ENCODE measurements around the gene PIAS1.
"Not testable (repeated sequence)": the region's sequence is repeated elsewhere in the genome, so short reads cannot be mapped to it uniquely, and the experiment has no call there.

The PIAS1 gene

GRCh38 chr15:68129072-68129471, 75.0 kb downstream of the PIAS1 start:
- DNase-seq = no peak

- no peak for DNase-seq
Observed at GRCh38 chr15:68130851-68131250, 76.7 kb downstream of the PIAS1 start.

GRCh38 chr15:68137096-68137495, 83.0 kb downstream of the PIAS1 start:
- no peak for DNase-seq

- no peak for DNase-seq
Observed at GRCh38 chr15:68143129-68143528, 89.0 kb downstream of the PIAS1 start.

- DNase-seq = no peak
Observed at GRCh38 chr15:68143785-68144184, 89.7 kb downstream of the PIAS1 start.

- DNase-seq = no peak
Observed at GRCh38 chr15:68145706-68146105, 91.6 kb downstream of the PIAS1 start.

GRCh38 chr15:68148039-68148438, 93.9 kb downstream of the PIAS1 start:
- no peak for DNase-seq

GRCh38 chr15:68149059-68149458, 94.9 kb downstream of the PIAS1 start:
- no peak for DNase-seq

- no peak for DNase-seq
Observed at GRCh38 chr15:68150187-68150586, 96.1 kb downstream of the PIAS1 start.

GRCh38 chr15:68151277-68151676, 97.2 kb downstream of the PIAS1 start:
- no peak for DNase-seq

- DNase-seq = no peak
Observed at GRCh38 chr15:68152342-68152741, 98.2 kb downstream of the PIAS1 start.

GRCh38 chr15:68154923-68155559, 100.9 kb downstream of the PIAS1 start:
- peak; percentile 8 for DNase-seq

GRCh38 chr15:68157074-68157473, 103.0 kb downstream of the PIAS1 start:
- no peak for DNase-seq

- DNase-seq = no peak
Observed at GRCh38 chr15:68158046-68158628, 104.0 kb downstream of the PIAS1 start.

GRCh38 chr15:68163191-68163590, 109.1 kb downstream of the PIAS1 start:
- no peak for DNase-seq

GRCh38 chr15:68166847-68167246, 112.7 kb downstream of the PIAS1 start:
- DNase-seq = no peak

- not testable (repeated sequence) for DNase-seq
Observed at GRCh38 chr15:68172037-68172436, 117.9 kb downstream of the PIAS1 start.

- DNase-seq = no peak
Observed at GRCh38 chr15:68173119-68173518, 119.0 kb downstream of the PIAS1 start.

- no peak for DNase-seq
Observed at GRCh38 chr15:68175526-68175925, 121.4 kb downstream of the PIAS1 start.

- DNase-seq = no peak
Observed at GRCh38 chr15:68176601-68177000, 122.5 kb downstream of the PIAS1 start.

- DNase-seq = no peak
Observed at GRCh38 chr15:68177742-68178141, 123.6 kb downstream of the PIAS1 start.

- DNase-seq = no peak
Observed at GRCh38 chr15:68183616-68184315, 129.7 kb downstream of the PIAS1 start.

- no peak for DNase-seq
Observed at GRCh38 chr15:68184616-68185480, 130.7 kb downstream of the PIAS1 start.

Measured in stimulated activated CD4-positive, alpha-beta T cell treated with anti-CD3 and anti-CD28 coated beads, Interleukin-4, amount 100 ng/mL, for 1 hour (primary cell).